ENCODE measurements around the gene RIPOR2. TPM values are rescaled to one million over a fixed set of nuclear protein-coding genes. Genes with fewer than 3 reads are reported as not detected.

The RIPOR2 gene
- total RNA-seq, 1 experiment from 2014 or later, result 5.0 TPM

DNA sequence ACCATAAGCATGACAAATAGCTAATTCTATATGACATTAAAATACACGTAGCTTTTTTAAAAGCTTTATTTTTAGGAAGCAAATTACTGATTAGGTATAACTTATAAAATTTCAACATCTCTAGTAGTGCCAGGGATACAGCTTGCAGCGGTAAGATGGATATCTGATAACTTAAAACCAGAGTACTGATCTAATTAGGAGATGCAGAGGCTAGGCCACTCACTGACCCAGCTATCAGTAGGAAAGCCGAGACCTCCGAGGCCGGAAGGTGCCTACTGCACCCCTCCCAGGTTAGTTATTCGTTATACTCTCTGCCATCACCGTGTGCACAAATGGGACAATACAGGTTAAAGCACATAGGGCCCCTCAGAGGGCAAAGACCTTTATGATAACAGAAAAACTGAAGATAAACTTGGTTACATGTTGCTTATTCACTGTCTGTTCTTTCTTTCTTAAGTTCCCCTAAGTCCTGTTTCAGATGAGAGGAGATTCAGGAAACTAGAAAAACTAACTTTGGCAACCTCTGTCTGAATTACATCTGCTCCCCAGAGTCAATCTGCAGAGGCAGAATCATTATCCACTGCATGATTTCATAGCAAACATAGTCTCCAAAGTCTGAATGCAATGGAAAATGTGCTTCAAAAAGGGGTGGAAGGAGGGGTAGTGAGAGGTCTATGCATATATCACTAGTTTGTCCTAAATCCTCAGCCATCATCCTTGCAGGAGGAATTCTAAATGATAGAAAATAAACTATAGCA lies 60.8 kb downstream of the RIPOR2 start:
- Histone ChIP-seq H4K8ac (replicated peaks; ENCODE audit: insufficient read length, low read depth, low read length) (no peak overlapping the region), H3K23ac (ENCODE audit: insufficient read length, low read depth, low read length) (no peak overlapping the region), H4K91ac (ENCODE audit: insufficient read length, low read depth, low read length) (no peak overlapping the region), H4K5ac (ENCODE audit: insufficient read length, low read depth, low read length) (no peak overlapping the region), H3K56ac (ENCODE audit: insufficient read length, low read depth, low read length) (no peak overlapping the region), H3K4me1 (ENCODE audit: insufficient read depth, low read length) (peaks cover 13% of the 10 kb centered on the region; the same call in 1 of the 2 replicates), H3K4me2 (ENCODE audit: insufficient read depth, insufficient read length, low read length) (no peak overlapping the region), H3K9me3 (ENCODE audit: control insufficient read depth, low read depth, low read length) (no peaks in the 10 kb centered on the region), H2AFZ (ENCODE audit: low read length) (no peak overlapping the region), H2BK5ac (ENCODE audit: insufficient read length, low read length) (no peak overlapping the region), H2BK12ac (ENCODE audit: insufficient read length, low read depth, low read length) (no peak overlapping the region), H3K4ac (ENCODE audit: low read depth, low read length) (no peak overlapping the region), H3K79me1 (ENCODE audit: insufficient read depth, low read depth, low read length, poor library complexity, severe bottlenecking) (no peaks in the 10 kb centered on the region), H3K18ac (ENCODE audit: insufficient read length, low read depth, low read length) (no peak overlapping the region), H2BK15ac (ENCODE audit: low read depth, low read length) (no peak overlapping the region), H3K23me2 (ENCODE audit: insufficient read length, low read depth, low read length, poor library complexity, severe bottlenecking) (no peaks in the 10 kb centered on the region), H2BK20ac (ENCODE audit: low read depth, low read length, poor library complexity, severe bottlenecking) (no peak overlapping the region), H3T11ph (ENCODE audit: low read length) (no peak overlapping the region), H3K9ac (ENCODE audit: extremely low read depth, insufficient read length, low read length) (no peak overlapping the region), H2BK120ac (ENCODE audit: low read depth, low read length, poor library complexity, severe bottlenecking) (no peak overlapping the region), H3K79me2 (ENCODE audit: insufficient read depth, low read length) (0 out of 2 replicates have a peak, but pooled peaks cover 2% of the 10 kb centered on the region), H4K20me1 (ENCODE audit: control insufficient read depth, insufficient read depth, insufficient read length) (no peaks in the 10 kb centered on the region), H2AK5ac (ENCODE audit: insufficient read length, low read length) (no peak overlapping the region), H3K27me3 (ENCODE audit: insufficient read depth, low read length) (no peaks in the 10 kb centered on the region), H3K14ac (ENCODE audit: insufficient read depth, low read length) (no peak overlapping the region), H3K27ac (ENCODE audit: insufficient read length, low read depth, low read length) (no peak overlapping the region)
- no peak overlapping the region for H3K27ac Mint-ChIP-seq
- no peak overlapping the region for H3K4me3 Mint-ChIP-seq
- no peaks in the 10 kb centered on the region for H3K9me3 Mint-ChIP-seq
- no peak for DNase-seq
- peaks cover 0 to 12% (median 4%) of the 10 kb centered on the region in 3 experiments; a peak in 3 of 7 replicates for H3K36me3 Mint-ChIP-seq (ENCODE audit: insufficient read depth in 1 of 3, low read depth in 3 of 3)
- WGBS (ENCODE audit: extremely low coverage, insufficient read length, low lambda C conversion rate), result no CpG with 5 or more reads among the region's 7 CpGs
- H3K27me3 Mint-ChIP-seq (ENCODE audit: low read depth), result no peaks in the 10 kb centered on the region
- H3K4me1 Mint-ChIP-seq, result peaks cover 61 to 65% of the 10 kb centered on the region in 2 experiments
- TF ChIP-seq, protein P1, sequence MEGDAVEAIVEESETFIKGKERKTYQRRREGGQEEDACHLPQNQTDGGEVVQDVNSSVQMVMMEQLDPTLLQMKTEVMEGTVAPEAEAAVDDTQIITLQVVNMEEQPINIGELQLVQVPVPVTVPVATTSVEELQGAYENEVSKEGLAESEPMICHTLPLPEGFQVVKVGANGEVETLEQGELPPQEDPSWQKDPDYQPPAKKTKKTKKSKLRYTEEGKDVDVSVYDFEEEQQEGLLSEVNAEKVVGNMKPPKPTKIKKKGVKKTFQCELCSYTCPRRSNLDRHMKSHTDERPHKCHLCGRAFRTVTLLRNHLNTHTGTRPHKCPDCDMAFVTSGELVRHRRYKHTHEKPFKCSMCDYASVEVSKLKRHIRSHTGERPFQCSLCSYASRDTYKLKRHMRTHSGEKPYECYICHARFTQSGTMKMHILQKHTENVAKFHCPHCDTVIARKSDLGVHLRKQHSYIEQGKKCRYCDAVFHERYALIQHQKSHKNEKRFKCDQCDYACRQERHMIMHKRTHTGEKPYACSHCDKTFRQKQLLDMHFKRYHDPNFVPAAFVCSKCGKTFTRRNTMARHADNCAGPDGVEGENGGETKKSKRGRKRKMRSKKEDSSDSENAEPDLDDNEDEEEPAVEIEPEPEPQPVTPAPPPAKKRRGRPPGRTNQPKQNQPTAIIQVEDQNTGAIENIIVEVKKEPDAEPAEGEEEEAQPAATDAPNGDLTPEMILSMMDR (conservative IDR thresholded peaks at IDR 0.05), result no peak

Measured in H9 (cell line).